Right hindlimb (tissue), 1 donor: ENCODE results near the gene INCENP.

Source experiments
- DNase-seq: peaks from one replicate; pipeline ENCODE4 v3.0.0-alpha.2; 2018

The INCENP gene

DNA sequence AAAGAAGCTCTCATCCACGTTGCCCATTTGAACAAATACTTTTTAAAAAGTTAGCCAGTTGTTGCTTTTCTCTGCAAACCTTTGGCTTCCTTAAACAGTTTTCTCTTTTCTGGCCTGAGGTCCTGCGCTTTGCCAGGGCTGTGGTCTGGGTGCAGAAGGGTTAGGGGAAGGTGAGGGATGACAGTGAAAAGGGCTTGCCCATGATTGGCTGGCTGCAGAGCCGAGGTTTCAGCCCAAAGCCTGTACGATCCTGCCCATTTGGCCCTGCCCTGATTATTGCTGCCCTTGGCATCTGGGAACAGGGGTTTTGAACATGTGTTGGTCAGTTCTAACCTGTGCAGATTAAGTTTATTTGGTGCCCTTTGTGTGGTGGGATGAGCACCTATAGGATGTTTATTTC is 1.5 kb downstream of the INCENP start:
- no peak for DNase-seq

DNA sequence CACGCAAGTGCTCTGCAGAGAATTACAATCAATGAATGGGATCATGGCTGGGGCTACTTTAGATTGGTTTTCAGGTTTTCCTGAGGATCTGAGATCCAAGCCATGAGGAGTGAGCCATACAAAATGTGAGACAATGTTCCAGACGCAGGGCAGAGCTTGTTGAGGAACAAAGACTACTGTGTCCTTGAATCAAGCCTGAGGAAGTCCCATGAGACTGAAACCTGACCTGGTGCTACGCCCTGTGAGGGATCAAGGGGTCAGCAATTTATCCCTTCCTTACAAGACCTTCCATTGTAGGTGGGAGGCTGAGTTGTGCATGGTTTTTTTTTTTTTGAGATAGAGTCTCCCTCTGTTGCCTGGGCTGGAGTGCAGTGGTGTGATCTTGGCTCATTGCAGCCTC is 2.1 kb downstream of the INCENP start:
- DNase-seq = no peak

DNA sequence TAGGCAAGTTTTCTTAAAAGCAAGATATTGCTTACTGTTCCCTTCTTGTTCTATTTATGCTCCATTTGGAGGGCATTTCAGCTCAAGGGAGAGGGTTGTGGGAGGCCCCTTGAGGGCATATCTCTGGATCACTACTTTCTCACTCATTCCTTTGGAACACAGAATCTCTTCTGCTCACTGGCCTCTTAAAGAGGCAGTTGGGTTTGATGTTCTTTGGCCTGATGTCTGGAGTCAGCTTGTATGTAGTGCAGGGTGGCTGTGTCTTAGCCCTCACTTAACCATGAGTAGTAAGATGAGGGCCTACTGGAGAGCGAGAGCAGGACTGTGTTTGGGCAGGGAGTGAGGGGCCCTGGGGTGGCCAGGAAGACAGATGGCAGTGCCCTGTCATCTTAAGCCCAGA is 3.6 kb downstream of the INCENP start:
- DNase-seq = no peak

- DNase-seq = no peak
Measured at GRCh38 chr11:62127941-62128770, 4.3 kb downstream of the INCENP start.

DNA sequence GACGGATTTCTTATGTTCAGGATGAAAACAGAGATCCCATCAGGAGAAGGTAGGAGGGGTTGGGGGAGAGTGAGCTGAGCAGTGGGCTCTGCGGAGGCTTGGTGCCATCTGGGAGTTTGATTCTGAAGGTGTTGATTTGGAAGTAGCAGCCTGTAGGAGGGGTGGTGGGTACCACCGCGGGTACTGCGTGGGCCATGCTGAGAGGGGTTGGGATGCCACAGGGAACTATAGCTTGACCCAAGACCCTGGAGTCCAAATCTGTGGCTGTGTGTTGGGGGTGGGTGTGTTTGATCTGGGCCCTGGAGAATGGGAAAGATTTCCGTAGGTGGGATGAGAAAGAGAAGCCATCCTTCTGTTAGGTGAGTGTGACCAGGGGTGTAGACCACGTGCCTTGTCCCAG is 5.0 kb downstream of the INCENP start:
- no peak for DNase-seq

- DNase-seq = no peak
Measured at GRCh38 chr11:62129590-62130282, 5.9 kb downstream of the INCENP start.

DNA sequence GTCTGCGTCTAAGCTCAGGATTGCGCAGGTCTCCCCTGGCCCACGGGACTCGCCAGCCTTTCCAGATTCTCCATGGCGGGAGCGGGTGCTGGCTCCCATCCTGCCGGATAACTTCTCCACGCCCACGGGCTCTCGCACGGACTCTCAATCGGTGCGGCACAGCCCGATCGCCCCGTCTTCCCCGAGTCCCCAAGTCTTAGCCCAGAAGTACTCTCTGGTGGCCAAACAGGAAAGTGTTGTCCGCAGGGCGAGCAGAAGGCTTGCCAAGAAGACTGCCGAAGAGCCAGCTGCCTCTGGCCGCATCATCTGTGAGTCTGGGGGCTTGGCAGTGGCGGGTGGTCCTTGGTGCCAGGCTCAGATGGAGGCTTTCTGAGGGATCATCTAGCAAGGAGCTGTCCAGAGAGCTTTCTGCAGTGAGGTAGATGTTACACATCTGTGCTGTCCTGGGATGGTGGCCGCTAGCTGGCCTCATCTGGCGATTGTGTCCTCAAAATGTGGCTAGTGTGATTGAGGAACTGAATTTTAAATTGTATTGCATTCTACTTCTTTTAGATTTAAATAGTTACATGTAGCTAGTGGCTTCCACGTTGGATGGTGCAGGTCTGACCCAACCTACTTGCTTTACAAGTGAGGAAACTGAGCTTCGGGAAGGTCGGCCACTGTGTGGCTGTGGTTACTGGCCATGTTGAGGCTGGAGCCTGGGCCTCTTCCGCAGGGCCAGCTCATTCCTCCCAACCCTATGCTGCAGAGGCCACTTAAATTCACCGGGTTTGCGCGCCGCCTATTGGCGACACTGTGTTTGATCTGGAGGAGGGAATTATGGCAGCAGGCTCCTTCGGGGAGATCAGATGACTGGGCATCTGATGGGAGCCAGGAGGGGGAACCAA is 6.7 kb downstream of the INCENP start:
- no peak for DNase-seq

DNA sequence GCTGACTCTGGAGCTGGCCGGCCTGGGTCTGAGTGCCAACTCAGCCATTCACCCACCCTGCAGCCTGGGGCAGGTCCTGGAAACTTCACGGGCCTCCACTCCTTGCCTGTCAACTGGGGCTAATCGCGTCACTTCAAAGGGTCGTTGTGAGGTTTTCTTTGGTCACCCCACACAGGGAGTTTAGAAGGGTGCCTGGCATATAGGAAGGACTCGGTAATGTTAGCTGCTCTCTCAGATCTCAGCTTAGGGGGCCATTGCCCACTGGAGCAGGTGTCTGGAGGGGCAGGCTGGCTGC is 7.3 kb downstream of the INCENP start:
- no peak for DNase-seq

- no peak for DNase-seq
Measured at GRCh38 chr11:62132191-62132590, 8.4 kb downstream of the INCENP start.

DNA sequence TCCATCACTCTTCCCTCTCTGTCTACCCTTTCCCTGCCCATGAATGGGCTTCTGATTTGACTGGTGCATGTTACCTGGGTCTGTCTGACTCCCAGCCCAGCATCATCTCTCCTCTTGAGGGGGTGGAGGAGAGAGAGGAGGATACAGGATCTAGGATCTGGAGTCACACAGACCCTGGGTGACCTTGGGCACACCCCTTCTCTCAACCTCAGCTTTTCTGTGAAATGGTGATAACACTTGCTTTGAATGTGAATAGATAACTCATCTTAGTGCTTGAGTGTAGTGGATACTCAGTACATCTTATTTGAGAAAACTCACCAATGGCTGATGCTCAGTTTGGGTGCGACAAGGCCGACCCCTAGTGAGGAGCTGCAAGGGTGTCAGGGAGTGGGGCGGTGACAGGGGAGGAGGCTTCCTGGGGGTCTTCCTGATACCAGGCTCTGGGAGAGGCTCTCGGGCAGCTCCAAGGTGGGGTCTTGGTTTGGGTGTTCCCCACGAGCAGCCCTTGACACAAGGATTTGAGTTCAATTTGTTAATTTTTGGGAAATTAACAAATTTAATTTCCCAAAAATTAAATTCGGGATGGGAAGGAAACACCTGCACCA is 9.0 kb downstream of the INCENP start:
- no peak for DNase-seq

GRCh38 chr11:62133328-62134065 is 9.7 kb downstream of the INCENP start:
- no peak for DNase-seq

DNA sequence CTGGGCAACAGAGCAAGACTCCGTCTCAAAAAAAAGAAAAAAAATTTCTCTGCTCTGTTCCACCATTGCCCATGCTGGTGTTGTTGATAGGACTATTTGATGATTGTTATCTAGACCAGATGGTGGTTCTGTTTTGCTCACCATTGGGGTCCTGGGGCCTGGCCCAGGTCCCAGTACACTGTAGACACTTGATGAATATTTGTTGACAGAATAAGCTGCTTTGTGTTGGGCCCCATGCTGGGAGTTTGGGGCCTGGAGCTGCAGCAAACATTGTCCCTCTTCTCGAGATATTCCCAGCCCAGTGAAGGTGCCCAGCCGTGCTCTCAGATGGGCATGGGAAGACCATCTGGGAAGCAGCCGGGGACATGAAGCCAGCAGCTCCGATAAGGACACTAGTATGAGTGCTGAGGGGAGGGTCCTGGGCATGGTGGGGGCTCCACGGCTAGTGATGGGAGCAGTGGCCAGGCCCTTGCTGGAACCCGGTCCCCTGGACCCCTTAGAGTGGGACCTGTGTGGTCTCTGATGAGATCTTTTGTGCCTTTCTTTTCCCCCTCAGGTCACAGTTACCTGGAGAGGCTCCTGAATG is 13.6 kb downstream of the INCENP start:
- DNase-seq = no peak

- DNase-seq = no peak
Measured at GRCh38 chr11:62137881-62138629, 14.2 kb downstream of the INCENP start.

DNA sequence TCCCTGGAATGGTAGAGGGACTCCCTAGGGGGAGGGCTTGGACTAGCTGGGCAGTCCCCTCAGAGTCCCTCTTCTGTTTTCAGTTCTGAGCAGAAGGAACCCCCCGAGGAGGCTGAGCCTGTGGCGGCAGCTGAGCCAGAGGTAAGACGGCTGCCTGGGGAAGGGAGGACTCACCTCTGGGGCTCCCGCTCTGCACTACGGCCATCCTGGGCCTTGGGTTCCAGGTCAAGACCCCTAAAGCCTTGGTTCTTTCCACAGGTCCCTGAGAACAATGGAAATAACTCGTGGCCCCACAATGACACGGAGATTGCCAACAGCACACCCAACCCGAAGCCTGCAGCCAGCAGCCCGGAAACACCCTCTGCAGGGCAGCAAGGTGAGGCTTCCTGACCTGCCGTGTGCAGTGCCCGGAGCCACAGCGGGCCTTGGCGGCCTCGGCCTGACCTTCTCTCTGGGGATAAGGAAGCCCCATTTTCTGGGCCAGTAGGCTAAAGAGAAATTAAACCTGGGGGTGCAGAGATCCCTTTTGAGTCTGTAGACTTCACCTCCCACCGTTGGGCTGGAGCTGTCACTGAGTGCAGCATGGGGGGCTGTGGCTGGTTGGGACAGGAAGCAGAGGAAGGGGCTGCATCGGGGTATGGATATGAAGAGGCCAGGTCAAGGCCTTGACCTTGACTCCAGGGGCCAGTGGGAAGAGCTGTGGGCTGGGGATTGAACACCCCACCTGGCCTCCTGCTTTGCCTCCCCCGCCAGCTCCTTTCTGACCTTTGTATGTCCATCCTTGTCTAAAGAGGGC is 15.0 kb downstream of the INCENP start:
- DNase-seq = no peak

- DNase-seq = no peak
Measured at GRCh38 chr11:62139526-62140303, 15.9 kb downstream of the INCENP start.

DNA sequence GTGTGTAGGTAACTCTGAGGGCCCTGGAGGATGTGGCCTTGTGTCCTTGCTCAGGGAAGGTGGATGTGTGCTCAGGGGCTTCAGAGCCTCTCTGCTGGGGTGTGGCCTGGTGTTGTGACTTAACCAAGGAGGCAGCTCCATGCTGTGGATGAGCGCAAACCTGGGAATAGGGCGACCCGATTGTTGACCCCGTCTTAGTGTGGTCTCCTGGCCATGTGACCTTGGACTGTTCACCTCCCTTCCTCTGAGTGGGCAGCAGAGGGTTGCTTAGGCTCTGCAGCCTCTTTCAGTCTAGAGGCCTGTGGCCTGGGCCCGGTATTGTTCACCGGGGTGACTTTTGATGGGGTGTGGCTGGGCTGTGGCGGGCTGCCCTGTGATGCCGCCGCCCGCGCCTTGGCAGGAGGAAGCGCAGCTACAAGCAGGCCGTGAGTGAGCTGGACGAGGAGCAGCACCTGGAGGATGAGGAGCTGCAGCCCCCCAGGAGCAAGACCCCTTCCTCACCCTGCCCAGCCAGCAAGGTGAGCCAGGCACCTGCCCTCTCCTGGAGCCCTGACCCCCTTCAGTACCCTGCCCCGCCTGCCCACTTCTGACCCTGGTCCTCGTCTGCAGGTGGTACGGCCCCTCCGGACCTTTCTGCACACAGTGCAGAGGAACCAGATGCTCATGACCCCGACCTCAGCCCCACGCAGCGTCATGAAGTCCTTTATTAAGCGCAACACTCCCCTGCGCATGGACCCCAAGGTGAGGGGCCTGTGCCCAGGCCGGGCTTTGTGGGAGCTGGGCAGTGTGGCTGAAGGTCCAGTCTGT is 16.7 kb downstream of the INCENP start:
- DNase-seq = no peak

DNA sequence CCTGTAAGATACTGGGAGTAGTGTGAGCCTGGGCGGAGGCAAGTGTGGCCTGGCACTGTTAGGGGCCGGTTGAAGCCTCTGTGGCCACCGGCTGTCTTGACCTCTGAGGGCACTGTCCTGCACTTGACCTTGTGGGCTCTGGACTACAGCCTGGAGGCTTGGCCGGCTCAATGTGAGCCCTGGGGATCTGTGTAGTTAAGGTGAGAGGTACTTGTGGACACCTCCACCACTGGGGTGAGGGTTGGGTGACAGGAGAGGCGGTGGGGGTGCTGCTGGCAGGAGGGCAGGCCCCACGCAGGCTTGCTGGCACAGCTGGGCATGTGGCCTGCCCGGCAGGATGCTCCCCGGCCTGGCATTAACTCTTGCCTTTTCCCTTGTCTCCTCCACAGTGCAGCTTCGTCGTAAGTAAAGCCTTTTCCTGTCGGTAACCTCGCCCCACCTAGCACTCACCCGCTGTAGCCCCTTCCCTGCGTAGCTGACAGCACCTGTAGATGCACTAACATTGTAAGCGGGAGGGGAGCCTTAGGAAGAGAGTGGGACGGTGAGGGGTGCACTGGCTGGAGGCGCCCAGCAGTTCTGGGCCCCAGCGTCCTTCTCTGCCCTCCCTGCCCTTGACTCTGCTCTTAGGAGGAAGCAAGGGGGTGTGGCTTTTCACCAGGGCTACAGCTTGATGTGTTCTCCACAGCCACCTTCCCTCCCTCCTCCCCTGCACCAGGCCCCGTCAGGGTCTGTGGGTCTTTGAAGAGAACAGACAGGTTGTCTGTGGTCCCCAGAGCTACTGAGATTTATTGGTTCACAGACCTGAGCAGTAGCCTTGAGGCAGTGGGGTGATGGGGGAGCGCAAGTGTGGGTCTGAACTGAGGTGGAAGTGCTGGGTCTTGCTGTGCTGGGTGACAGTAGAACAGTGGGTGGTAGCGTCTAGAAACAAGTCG is 17.6 kb downstream of the INCENP start:
- DNase-seq = no peak

DNA sequence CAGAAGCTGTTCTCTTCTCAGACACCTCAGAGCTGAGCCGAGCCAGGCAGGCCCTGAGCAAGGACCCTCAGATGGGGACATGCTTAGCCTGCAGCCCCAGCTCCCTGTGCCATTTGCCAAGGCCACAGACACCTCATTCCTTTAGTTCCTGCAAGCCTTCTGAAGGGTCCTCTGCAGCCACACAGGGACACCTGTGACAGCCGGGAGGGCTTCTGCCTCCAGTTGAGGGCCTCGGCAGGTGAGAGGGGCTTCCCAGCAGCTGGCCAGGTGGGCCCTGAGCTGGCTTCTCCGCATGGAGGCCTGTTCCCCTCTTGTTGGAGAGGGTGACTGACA is 18.2 kb downstream of the INCENP start:
- DNase-seq = no peak
